IPS-18a (cell line): ENCODE data around the gene C10orf88.

Experiments
- H3K27ac ChIP-seq: one replicate; pipeline ENCODE4 v1.5.1; 2013; ENCODE audit warnings: low read length
- H3K27me3 ChIP-seq: one replicate; pipeline ENCODE4 v1.6.1; 2013; ENCODE audit warnings: mild to moderate bottlenecking, low read length; ENCODE audit not compliant: control insufficient read depth, insufficient read depth
- H3K36me3 ChIP-seq: one replicate; pipeline ENCODE4 v1.6.1; 2013; ENCODE audit warnings: low read depth, low read length; ENCODE audit not compliant: control insufficient read depth
- H3K4me1 ChIP-seq: one replicate; pipeline ENCODE4 v1.6.1; 2013; ENCODE audit warnings: low read depth, low read length; ENCODE audit not compliant: control insufficient read depth
- H3K4me3 ChIP-seq: one replicate; pipeline ENCODE4 v1.5.1; 2013; ENCODE audit warnings: low read length
- H3K9ac ChIP-seq: one replicate; pipeline ENCODE4 v1.6.1; 2013; ENCODE audit warnings: mild to moderate bottlenecking, low read length, moderate library complexity
- H3K9me3 ChIP-seq: one replicate; pipeline ENCODE4 v1.6.1; 2013; ENCODE audit warnings: low read depth, low read length; ENCODE audit not compliant: control insufficient read depth

Gene C10orf88

DNA sequence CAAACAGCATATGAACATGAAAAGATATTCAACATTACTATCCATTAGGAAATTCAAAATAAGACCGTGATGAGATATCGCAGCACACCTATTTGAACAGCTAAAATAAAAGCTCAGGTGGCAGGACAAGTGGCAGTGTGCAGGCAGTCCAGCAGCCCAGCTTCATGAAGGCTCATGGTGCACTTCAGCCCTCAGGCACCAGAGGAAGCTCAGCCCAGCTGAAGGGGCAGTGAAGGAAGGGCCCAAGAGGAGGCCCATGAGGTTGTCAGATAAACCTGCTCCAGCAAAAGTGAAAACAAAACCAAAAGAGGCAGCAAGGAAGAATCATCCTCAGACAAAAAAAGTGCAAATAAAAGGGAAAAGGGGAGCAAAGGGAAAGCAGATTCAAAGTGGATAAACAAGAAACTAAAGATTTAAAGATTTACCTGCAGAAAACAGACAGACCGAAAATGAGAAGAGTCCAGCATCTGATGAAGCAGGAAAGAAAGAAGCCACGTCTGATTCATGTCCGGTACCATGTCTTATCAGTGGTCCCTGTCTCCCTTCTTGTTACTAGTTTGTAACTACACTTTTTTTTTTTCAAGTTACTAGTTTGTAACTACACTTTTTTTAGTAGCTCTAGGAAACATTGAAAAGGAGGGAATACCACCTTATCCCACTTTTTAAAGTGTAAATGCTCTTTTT is 59.6 kb downstream of the C10orf88 start:
- H3K27ac ChIP-seq, result no peak overlapping the region

DNA sequence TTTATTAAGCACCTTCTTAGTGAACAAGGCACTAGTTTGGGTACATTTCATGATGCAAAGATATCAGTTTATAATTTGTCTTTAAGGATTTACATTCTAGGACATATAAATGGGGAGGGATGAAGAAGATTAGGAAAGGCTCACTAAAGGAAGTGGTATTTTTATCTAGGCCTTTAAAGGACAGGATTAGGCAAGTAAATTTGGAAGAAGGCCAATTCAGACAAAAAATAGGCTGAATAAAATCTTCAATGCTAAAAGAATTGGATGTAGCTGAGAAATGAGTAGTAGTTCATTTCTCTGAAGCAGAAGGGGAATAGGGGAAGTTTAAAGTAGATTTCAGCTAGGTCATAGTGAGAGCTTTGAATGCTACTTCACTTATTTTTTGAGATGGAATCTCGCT is 69.9 kb downstream of the C10orf88 start:
- Histone ChIP-seq H3K4me3 (no peak overlapping the region), H3K4me1 (peaks cover 2% of the 10 kb centered on the region), H3K9me3 (no peaks in the 10 kb centered on the region)

More for the DNA sequence above, 59.6 kb downstream of the C10orf88 start:
- no peak overlapping the region for H3K9ac ChIP-seq
- H3K27me3 ChIP-seq, result no peaks in the 10 kb centered on the region
- H3K36me3 ChIP-seq, result no peaks in the 10 kb centered on the region
- H3K4me1 ChIP-seq, result no peaks in the 10 kb centered on the region
- no peaks in the 10 kb centered on the region for H3K9me3 ChIP-seq
- no peak overlapping the region for H3K4me3 ChIP-seq

DNA sequence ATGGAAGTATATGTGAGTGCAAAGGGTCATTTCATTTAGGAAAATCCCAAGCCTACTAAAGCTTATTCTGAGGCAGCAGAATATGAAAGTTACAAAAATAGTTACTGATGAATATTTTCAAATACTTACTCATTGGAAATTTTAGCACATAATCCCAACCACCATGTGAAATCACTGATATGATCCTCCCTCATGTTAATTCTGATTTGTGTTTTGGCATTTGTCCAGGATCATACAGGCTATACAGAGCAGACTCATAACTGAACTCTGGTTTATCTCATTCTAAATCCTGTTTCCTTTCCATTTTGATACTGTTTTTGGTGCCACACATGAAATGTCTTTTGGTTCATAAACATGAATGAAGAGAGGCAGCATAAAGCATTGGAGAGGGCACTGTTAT is 71.3 kb downstream of the C10orf88 start:
- no peaks in the 10 kb centered on the region for H3K27me3 ChIP-seq
- no peaks in the 10 kb centered on the region for H3K9me3 ChIP-seq
- H3K4me1 ChIP-seq, result peaks cover 8% of the 10 kb centered on the region
- H3K4me3 ChIP-seq, result no peak overlapping the region
- H3K9ac ChIP-seq, result no peak overlapping the region
- H3K36me3 ChIP-seq, result no peaks in the 10 kb centered on the region
- H3K27ac ChIP-seq, result no peak overlapping the region

More for the DNA sequence above, 69.9 kb downstream of the C10orf88 start:
- Histone ChIP-seq H3K27me3 (no peaks in the 10 kb centered on the region), H3K9ac (no peak overlapping the region), H3K27ac (no peak overlapping the region), H3K36me3 (no peaks in the 10 kb centered on the region)
